ENCODE results near the gene CALM1. TPM values are rescaled to one million over a fixed set of nuclear protein-coding genes. Genes with fewer than 3 reads are reported as not detected.

Gene CALM1
- total RNA-seq, 1 donor from 2014 or later: 347 TPM

GRCh38 chr14:90355540-90356518 is 41.0 kb upstream of the CALM1 start:
- TF ChIP-seq CTCF (conservative IDR thresholded peaks at IDR 0.05): no peak
- H3K9me3 Mint-ChIP-seq: no peaks in the 10 kb centered on the region
- H3K4me3 Mint-ChIP-seq: no peak overlapping the region

GRCh38 chr14:90356925-90357324 is 39.9 kb upstream of the CALM1 start:
- no peak for TF ChIP-seq CTCF (conservative IDR thresholded peaks at IDR 0.05)
- H3K4me3 Mint-ChIP-seq: no peak overlapping the region
- H3K9me3 Mint-ChIP-seq: no peaks in the 10 kb centered on the region
- H3K4me1 Mint-ChIP-seq (ENCODE audit: unreplicated experiment): no peaks in the 10 kb centered on the region
- H3K27me3 Mint-ChIP-seq: peaks cover 8% of the 10 kb centered on the region
- H3K36me3 Mint-ChIP-seq: no peaks in the 10 kb centered on the region
- H3K27ac Mint-ChIP-seq: no peak overlapping the region
- no peak for DNase-seq (ENCODE audit: extremely low spot score, unreplicated experiment)

More at GRCh38 chr14:90355540-90356518, 41.0 kb upstream of the CALM1 start:
- H3K27ac Mint-ChIP-seq: no peak overlapping the region
- no peaks in the 10 kb centered on the region for H3K4me1 Mint-ChIP-seq (ENCODE audit: unreplicated experiment)
- H3K27me3 Mint-ChIP-seq: peaks cover 8% of the 10 kb centered on the region
- DNase-seq (ENCODE audit: extremely low spot score, unreplicated experiment): no peak
- H3K36me3 Mint-ChIP-seq: no peaks in the 10 kb centered on the region

- no peaks in the 10 kb centered on the region for H3K36me3 Mint-ChIP-seq
- no peak for DNase-seq (ENCODE audit: extremely low spot score, unreplicated experiment)
- no peak overlapping the region for H3K27ac Mint-ChIP-seq
- H3K9me3 Mint-ChIP-seq: no peaks in the 10 kb centered on the region
- no peak overlapping the region for H3K4me3 Mint-ChIP-seq
- peaks cover 8% of the 10 kb centered on the region for H3K27me3 Mint-ChIP-seq
- no peaks in the 10 kb centered on the region for H3K4me1 Mint-ChIP-seq (ENCODE audit: unreplicated experiment)
- no peak for TF ChIP-seq CTCF (conservative IDR thresholded peaks at IDR 0.05)
Measured at GRCh38 chr14:90358359-90358758, 38.5 kb upstream of the CALM1 start.

- TF ChIP-seq CTCF (conservative IDR thresholded peaks at IDR 0.05): no peak
- Mint-ChIP-seq H3K4me3 (no peak overlapping the region), H3K9me3 (no peaks in the 10 kb centered on the region), H3K27me3 (peaks cover 3% of the 10 kb centered on the region), H3K27ac (no peak overlapping the region), H3K36me3 (no peaks in the 10 kb centered on the region), H3K4me1 (ENCODE audit: unreplicated experiment) (no peaks in the 10 kb centered on the region)
- DNase-seq (ENCODE audit: extremely low spot score, unreplicated experiment): no peak
Measured at GRCh38 chr14:90361865-90362557, 34.8 kb upstream of the CALM1 start.

GRCh38 chr14:90362558-90362896 is 34.3 kb upstream of the CALM1 start:
- no peaks in the 10 kb centered on the region for H3K36me3 Mint-ChIP-seq
- no peak overlapping the region for H3K4me3 Mint-ChIP-seq
- H3K27me3 Mint-ChIP-seq: peaks cover 3% of the 10 kb centered on the region
- DNase-seq (ENCODE audit: extremely low spot score, unreplicated experiment): no peak
- H3K4me1 Mint-ChIP-seq (ENCODE audit: unreplicated experiment): no peaks in the 10 kb centered on the region
- H3K27ac Mint-ChIP-seq: no peak overlapping the region
- H3K9me3 Mint-ChIP-seq: no peaks in the 10 kb centered on the region
- TF ChIP-seq CTCF (conservative IDR thresholded peaks at IDR 0.05): no peak
